Testis (tissue), 3 donors: Measurements from ENCODE around the gene DDX24. TPM values are rescaled to one million over a fixed set of nuclear protein-coding genes. Genes with fewer than 3 reads are reported as not detected.
A peak's percentile ranks its signal among the peaks of the same experiment; 100 is the strongest.

Experiments
- DNase-seq: peaks from one replicate; pipeline ENCODE4 v3.0.0-alpha.2; 2019
- H3K27ac ChIP-seq, 2 donors: fragments of 200-600 bp; sonication (generic); one replicate each; pipeline ENCODE4 v1.5.1; 2019
- H3K27me3 ChIP-seq: fragments of 200-600 bp; sonication (generic); one replicate; pipeline ENCODE4 v1.5.1; 2019
- H3K36me3 ChIP-seq: fragments of 200-600 bp; sonication (generic); one replicate; pipeline ENCODE4 v1.5.1; 2017; ENCODE audit warnings: low read depth; ENCODE audit errors: missing control alignments
- H3K4me1 ChIP-seq: fragments of 200-600 bp; sonication (generic); one replicate; pipeline ENCODE4 v1.5.1; 2019
- H3K4me3 ChIP-seq, 2 donors: fragments of 200-600 bp; sonication (generic); one replicate each; pipeline ENCODE4 v1.5.1; 2017 to 2019
- H3K9me3 ChIP-seq: fragments of 200-600 bp; sonication (generic); one replicate; pipeline ENCODE4 v1.5.1; 2017
- CTCF ChIP-seq, 3 experiments: fragments of 450-650 bp in 2 of 3; fragments of 200-600 bp in 1 of 3; sonication (generic) in 1 of 3; IDR thresholded peaks; one replicate each; pipeline ENCODE4 v1.5.1; 2016 to 2019; ENCODE audit warnings: antibody characterized with exemption in 3 of 3, mild to moderate bottlenecking in 2 of 3, moderate library complexity in 1 of 3
- POLR2A ChIP-seq: fragments of 450-650 bp; IDR thresholded peaks from one replicate; pipeline ENCODE4 v1.6.1; 2017; ENCODE audit warnings: antibody characterized with exemption, mild to moderate bottlenecking, moderate library complexity
- WGBS, 2 donors: methylation state at CpG; one replicate each; pipeline ENCODE4 v1.1.5; 2018; 5-methylcytosine and 5-hydroxymethylcytosine counted together
- intact Hi-C: fragments of 100-400 bp; cut with DNase I; formaldehyde crosslinking; loops from one replicate; pipeline ENCODE4 v1.15.1; 2023; ENCODE audit warnings: low total_unique reads
- polyA plus RNA-seq: library from polyadenylated mRNA; stranded (reverse); fragments of 350-450 nt; fragmentation: Illumina TruSeq; extraction: RNeasy Lipid Tissue Mini Kit (QIAGEN cat#74804); gene quantifications from one replicate; pipeline ENCODE4 v1.2.3, GENCODE V29; 2014; ENCODE audit warnings: low read depth, low replicate concordance; ENCODE audit not compliant: insufficient read depth
- total RNA-seq, 2 donors: library from RNA; depleted of rRNA; stranded (reverse); fragments of >200 nt; gene quantifications; one replicate each; pipeline ENCODE4 v1.2.3, GENCODE V29; 2016

Gene DDX24
- total and polyA plus RNA-seq, 3 donors from 2014 or later: 378 to 485 (median 431) TPM

DNA sequence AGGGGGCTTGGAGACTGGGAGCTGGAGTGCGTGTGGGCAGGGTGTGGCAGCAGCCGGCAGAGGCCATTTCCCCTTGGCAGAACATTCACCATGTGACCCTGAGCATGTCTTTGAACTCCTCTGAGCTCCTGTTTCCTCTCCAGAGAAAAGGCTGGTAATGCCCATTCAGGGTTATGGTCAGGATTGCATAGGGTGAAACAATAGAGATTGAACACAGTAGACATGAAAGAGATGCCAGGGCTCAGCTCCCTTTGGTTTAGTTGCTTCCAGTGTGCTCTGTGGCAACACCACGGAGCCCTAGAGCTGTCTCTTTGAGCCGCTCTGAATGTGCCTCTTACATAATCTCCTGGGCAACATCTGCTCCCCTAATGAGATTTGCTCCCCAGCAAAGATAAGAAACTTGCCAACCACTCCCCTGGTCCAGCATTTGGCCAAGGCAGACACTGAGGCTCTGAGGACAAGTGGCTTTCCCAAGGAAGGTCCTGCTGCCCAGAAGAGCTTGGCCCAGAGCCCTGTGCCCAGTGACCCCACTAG is 34.1 kb upstream of the DDX24 start:
- Histone ChIP-seq H3K4me3 (no peak overlapping the region), H3K27me3 (no peaks in the 10 kb centered on the region), H3K27ac (peak overlapping the region; percentile 34 to 62), H3K4me1 (peaks cover 30% of the 10 kb centered on the region), H3K9me3 (no peaks in the 10 kb centered on the region), H3K36me3 (no peaks in the 10 kb centered on the region)
- WGBS, 2 donors: 36 to 47% methylated on average over 4 of the region's 4 CpGs
- TF ChIP-seq POLR2A: no peak
- TF ChIP-seq CTCF (IDR thresholded peaks at IDR 0.05): no peak
- DNase-seq: peak; percentile 39
- intact Hi-C loops: no loop called here

DNA sequence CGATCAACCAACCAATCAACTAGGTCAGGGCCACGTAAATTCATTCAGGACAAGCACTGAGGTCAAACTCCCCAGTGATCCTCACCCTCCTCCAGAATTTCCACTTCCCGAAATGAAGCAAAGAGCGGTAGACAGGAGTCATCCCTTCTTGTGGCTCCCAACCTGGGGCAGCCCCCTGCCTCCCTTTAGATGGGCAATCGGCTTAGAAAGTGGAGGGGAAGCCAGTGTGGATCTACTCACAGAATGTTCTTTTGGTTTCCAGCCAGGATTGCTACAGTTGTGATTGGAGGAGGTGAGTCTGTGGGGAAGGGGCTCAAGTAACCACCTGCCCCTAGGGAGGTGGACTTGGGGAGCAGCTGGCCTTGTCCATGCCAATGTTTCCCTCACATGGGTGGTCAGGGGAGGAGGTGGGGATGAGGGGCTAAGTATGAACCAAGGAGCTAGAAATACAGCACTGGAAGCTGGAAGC is 33.6 kb upstream of the DDX24 start:
- TF ChIP-seq CTCF (IDR thresholded peaks at IDR 0.05): no peak
- no peak for TF ChIP-seq POLR2A
- Histone ChIP-seq H3K4me1 (peaks cover 35% of the 10 kb centered on the region), H3K4me3 (no peak overlapping the region), H3K27me3 (no peaks in the 10 kb centered on the region), H3K27ac (peak overlapping the region; percentile 34 to 62), H3K9me3 (no peaks in the 10 kb centered on the region), H3K36me3 (no peaks in the 10 kb centered on the region)
- DNase-seq: no peak
- intact Hi-C loops: no loop called here
- 41 to 47% methylated on average over 5 of the region's 5 CpGs for WGBS, 2 donors

GRCh38 chr14:94113908-94114588 is 33.0 kb upstream of the DDX24 start:
- Histone ChIP-seq H3K4me1 (peaks cover 41% of the 10 kb centered on the region), H3K9me3 (no peaks in the 10 kb centered on the region), H3K27ac (peak overlapping the region; percentile 34 to 86), H3K4me3 (no peak overlapping the region), H3K27me3 (no peaks in the 10 kb centered on the region), H3K36me3 (no peaks in the 10 kb centered on the region)
- peak; percentile 8 for DNase-seq
- TF ChIP-seq POLR2A: no peak
- TF ChIP-seq CTCF (IDR thresholded peaks at IDR 0.05): no peak
- intact Hi-C loops: no loop called here
- WGBS, 2 donors: 58 to 75% methylated on average over 5 of the region's 5 CpGs

DNA sequence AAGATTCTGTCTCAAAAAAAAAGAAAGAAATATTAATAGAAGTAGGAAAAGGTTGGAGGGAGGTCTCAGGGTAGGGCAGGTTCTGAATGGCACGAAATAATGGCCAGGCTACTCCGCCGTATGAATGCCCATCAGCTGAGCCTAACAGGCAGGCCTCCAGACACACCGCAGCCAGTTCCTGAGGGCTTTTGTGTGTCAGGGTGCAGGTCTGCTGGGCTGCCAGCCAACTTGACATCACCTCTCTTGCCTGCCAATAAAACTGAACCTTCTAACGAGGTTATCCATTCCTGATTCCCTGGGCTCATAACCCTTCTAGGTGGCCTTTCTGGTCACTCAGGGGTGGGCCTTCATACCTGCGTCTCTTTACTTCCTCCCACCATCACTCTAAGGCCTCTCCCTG is 32.5 kb upstream of the DDX24 start:
- no peaks in the 10 kb centered on the region for H3K36me3 ChIP-seq
- H3K27ac ChIP-seq: peak overlapping the region in 1 of 2 donors; percentile 86
- H3K9me3 ChIP-seq: no peaks in the 10 kb centered on the region
- TF ChIP-seq POLR2A: no peak
- no peak for TF ChIP-seq CTCF (IDR thresholded peaks at IDR 0.05)
- 50 to 51% methylated on average over 6 of the region's 6 CpGs for WGBS, 2 donors
- peaks cover 43% of the 10 kb centered on the region for H3K4me1 ChIP-seq
- H3K27me3 ChIP-seq: no peaks in the 10 kb centered on the region
- DNase-seq: peak; percentile 69
- intact Hi-C loops: no loop called here
- no peak overlapping the region for H3K4me3 ChIP-seq

- Histone ChIP-seq H3K36me3 (no peaks in the 10 kb centered on the region), H3K27ac (peak overlapping the region in 1 of 2 donors; percentile 86), H3K4me1 (peaks cover 43% of the 10 kb centered on the region), H3K27me3 (no peaks in the 10 kb centered on the region), H3K4me3 (no peak overlapping the region), H3K9me3 (no peaks in the 10 kb centered on the region)
- TF ChIP-seq CTCF (IDR thresholded peaks at IDR 0.05) (no peak), POLR2A (no peak)
- intact Hi-C loops: no loop called here
- WGBS, 2 donors: 61 to 77% methylated on average over 7 of the region's 7 CpGs
- DNase-seq: peak; percentile 12
Measured at GRCh38 chr14:94113073-94113472, 32.1 kb upstream of the DDX24 start.
